Keratinocyte (primary cell): ENCODE measurements around the gene MRPL48. TPM values are rescaled to one million over a fixed set of nuclear protein-coding genes. Genes with fewer than 3 reads are reported as not detected.
"Not testable (repeated sequence)": the region's sequence is repeated elsewhere in the genome, so short reads cannot be mapped to it uniquely, and the experiment has no call there.

Experiments
- DNase-seq: peaks from one replicate; pipeline ENCODE4 v3.0.0-alpha.2; 2011; ENCODE audit warnings: low read depth, missing footprints, low spot score
- FAIRE-seq: peaks from 2 replicates; lab custom pipeline; 2011; peaks lifted over from hg19 to GRCh38; lab: Jason Lieb, UNC
- H2AFZ ChIP-seq: 2 replicates; pipeline ENCODE4 v1.6.0; 2012; ENCODE audit warnings: low read length, control low read depth, inconsistent platforms; ENCODE audit not compliant: control insufficient read depth
- H3K27ac ChIP-seq: 2 replicates; pipeline ENCODE4 v1.5.1; 2011; ENCODE audit warnings: low read length; ENCODE audit not compliant: control insufficient read depth, insufficient read depth
- H3K27me3 ChIP-seq: 3 replicates; pipeline ENCODE4 v1.6.0; 2011; ENCODE audit warnings: low read length; ENCODE audit not compliant: control insufficient read depth, insufficient read depth; ENCODE audit errors: extremely low read depth
- H3K36me3 ChIP-seq, 2 experiments: 2 replicates in 1 of 2; 3 replicates in 1 of 2; pipeline ENCODE4 v1.5.1; 2011; ENCODE audit warnings: low read length in 2 of 2, mild to moderate bottlenecking in 1 of 2; ENCODE audit not compliant: control insufficient read depth in 2 of 2, insufficient read depth in 2 of 2; ENCODE audit errors: extremely low read depth in 1 of 2
- H3K4me1 ChIP-seq: 3 replicates; pipeline ENCODE4 v1.5.1; 2011; ENCODE audit warnings: low read length; ENCODE audit not compliant: control insufficient read depth, insufficient read depth; ENCODE audit errors: extremely low read depth
- H3K4me2 ChIP-seq: 3 replicates; pipeline ENCODE4 v1.6.0; 2011; ENCODE audit warnings: low read depth, low read length; ENCODE audit not compliant: control insufficient read depth, insufficient read depth; ENCODE audit errors: extremely low read depth
- H3K4me3 ChIP-seq, 3 experiments: fragments of 200-600 bp in 1 of 3; sonication (generic) in 1 of 3; 2 replicates in 2 of 3; 3 replicates in 1 of 3; pipeline ENCODE4 v1.5.1; 2011 to 2016; ENCODE audit warnings: low read length in 3 of 3, mild to moderate bottlenecking in 3 of 3, control low read depth in 2 of 3, inconsistent platforms in 1 of 3, low read depth in 1 of 3, mixed read lengths in 1 of 3, mixed run types in 1 of 3, moderate library complexity in 1 of 3; ENCODE audit not compliant: control insufficient read depth in 2 of 3, insufficient read depth in 2 of 3; ENCODE audit errors: extremely low read depth in 1 of 3
- H3K79me2 ChIP-seq: 2 replicates; pipeline ENCODE4 v1.6.0; 2012; ENCODE audit warnings: low read length; ENCODE audit not compliant: control insufficient read depth, insufficient read depth
- H3K9ac ChIP-seq: 3 replicates; pipeline ENCODE4 v1.6.0; 2011; ENCODE audit warnings: low read length; ENCODE audit not compliant: control insufficient read depth, insufficient read depth; ENCODE audit errors: extremely low read depth
- H3K9me1 ChIP-seq: 3 replicates; pipeline ENCODE4 v1.6.0; 2011; ENCODE audit warnings: low read length; ENCODE audit not compliant: control insufficient read depth, insufficient read depth; ENCODE audit errors: extremely low read depth
- H3K9me3 ChIP-seq: 2 replicates; pipeline ENCODE4 v1.5.1; 2012; ENCODE audit warnings: low read depth, low read length; ENCODE audit not compliant: control insufficient read depth
- H4K20me1 ChIP-seq: 3 replicates; pipeline ENCODE4 v1.6.0; 2011; ENCODE audit warnings: low read length; ENCODE audit not compliant: control insufficient read depth, insufficient read depth; ENCODE audit errors: extremely low read depth
- CTCF ChIP-seq, 3 experiments: IDR thresholded peaks in 1 of 3; conservative IDR thresholded peaks in 1 of 3; optimal IDR thresholded peaks in 1 of 3; 2 replicates in 2 of 3; 3 replicates in 1 of 3; pipeline versions ENCODE3 to v1.5.1; 2011; ENCODE audit warnings: low read length in 3 of 3, mild to moderate bottlenecking in 3 of 3, moderate library complexity in 2 of 3, control low read depth in 1 of 3, inconsistent platforms in 1 of 3; ENCODE audit not compliant: insufficient read depth in 2 of 3; ENCODE audit errors: extremely low read depth in 1 of 3
- EZH2 ChIP-seq: IDR thresholded peaks from one replicate; pipeline ENCODE4 v1.6.1; 2012; ENCODE audit warnings: inconsistent platforms, mild to moderate bottlenecking, low read length, moderate library complexity
- dilution Hi-C: fragments of 300-500 bp; cut with MboI; formaldehyde crosslinking; loops from one replicate; pipeline ENCODE4 v1.7.0; 2020; ENCODE audit warnings: low sequenced_read_pairs; ENCODE audit not compliant: extremely low pct_ligation_motif_present
- polyA plus RNA-seq, 5 experiments: library from polyadenylated mRNA; depleted of rRNA in 3 of 5; stranded (reverse) in 3 of 5; stranded (forward) in 1 of 5; unstranded in 1 of 5; fragments of >200 nt; gene quantifications; 1 replicate in 1 of 5; 2 replicates in 3 of 5; 3 replicates in 1 of 5; pipeline versions ENCODE4 v1.2.1 to v1.2.3, GENCODE V29; 2011 to 2012; ENCODE audit warnings: missing spikeins in 2 of 5, low read depth in 1 of 5, low replicate concordance in 1 of 5

MRPL48 gene
- polyA plus RNA-seq, 1 donor (not counting 4 experiments of a cell fraction or from before 2014, with no cell fraction given) = 72.2 TPM

- DNase-seq = peak; percentile 83
- Histone ChIP-seq H3K27ac (peak within 1 kb of the TSS; percentile 97), H3K36me3 (peaks cover 4 to 23% of the 10 kb centered on the region in 2 experiments), H3K4me3 (peak within 1 kb of the TSS; percentile 67 to 100 (median 99)), H2AFZ (peak within 1 kb of the TSS; percentile 97), H3K9ac (peak within 1 kb of the TSS; percentile 99), H3K9me3 (no peaks in the 10 kb centered on the region), H3K9me1 (no peaks in the 10 kb centered on the region), H4K20me1 (no peaks in the 10 kb centered on the region), H3K4me2 (peak within 1 kb of the TSS; percentile 79), H3K79me2 (peaks cover 36% of the 10 kb centered on the region), H3K4me1 (peaks cover 15% of the 10 kb centered on the region), H3K27me3 (no peaks in the 10 kb centered on the region)
- no peak for FAIRE-seq
- TF ChIP-seq EZH2 (no peak), CTCF (optimal IDR thresholded peaks at IDR 0.05 in 1 of 3, IDR thresholded peaks at IDR 0.05 in 1 of 3, conservative IDR thresholded peaks at IDR 0.05 in 1 of 3; ENCODE audit: extremely low read depth in 1 of 3, insufficient read depth in 2 of 3, low read length in 3 of 3) (no peak)
- dilution Hi-C loops = no loop called here
Observed at GRCh38 chr11:73876424-73877310, 89.0 kb downstream of the MRPL48 start, which contains the start of the genes COA4 and PAAF1. Gene COA4 (minus strand): TSS chr11:73876846. CDS start chr11:73873378, 3,468 bp downstream. Gene PAAF1 (plus strand): TSS chr11:73876999. CDS start chr11:73877022, 23 bp downstream.

GRCh38 chr11:73878771-73879170 is 91.1 kb downstream of the MRPL48 start:
- H4K20me1 ChIP-seq = no peaks in the 10 kb centered on the region
- H2AFZ ChIP-seq = no peak overlapping the region
- DNase-seq = no peak
- peaks cover 15% of the 10 kb centered on the region for H3K4me1 ChIP-seq
- no peak overlapping the region for H3K4me2 ChIP-seq
- H3K9me1 ChIP-seq = no peaks in the 10 kb centered on the region
- H3K36me3 ChIP-seq = peaks cover 2 to 12% of the 10 kb centered on the region in 2 experiments
- TF ChIP-seq EZH2 (no peak), CTCF (optimal IDR thresholded peaks at IDR 0.05 in 1 of 3, IDR thresholded peaks at IDR 0.05 in 1 of 3, conservative IDR thresholded peaks at IDR 0.05 in 1 of 3; ENCODE audit: extremely low read depth in 1 of 3, insufficient read depth in 2 of 3, low read length in 3 of 3) (no peak)
- H3K79me2 ChIP-seq = peaks cover 33% of the 10 kb centered on the region
- H3K9me3 ChIP-seq = no peaks in the 10 kb centered on the region
- no peak overlapping the region for H3K27ac ChIP-seq
- FAIRE-seq = no peak
- no peaks in the 10 kb centered on the region for H3K27me3 ChIP-seq
- no peak overlapping the region for H3K4me3 ChIP-seq
- no peak overlapping the region for H3K9ac ChIP-seq
- dilution Hi-C loops = no loop called here

GRCh38 chr11:73880449-73880848 is 92.8 kb downstream of the MRPL48 start:
- H3K9me3 ChIP-seq, H3K27ac ChIP-seq, H3K9me1 ChIP-seq, H3K4me2 ChIP-seq, H3K27me3 ChIP-seq, H2AFZ ChIP-seq, H3K36me3 ChIP-seq, H3K9ac ChIP-seq, H3K4me3 ChIP-seq, dilution Hi-C loops, DNase-seq, FAIRE-seq, H4K20me1 ChIP-seq: not testable (repeated sequence)
- Histone ChIP-seq H3K79me2 (peaks cover 18% of the 10 kb centered on the region), H3K4me1 (peaks cover 10% of the 10 kb centered on the region)
